Renal cortex interstitium (tissue), 15 donors: Measurements from ENCODE around the gene CLDN34. TPM values are rescaled to one million over a fixed set of nuclear protein-coding genes. Genes with fewer than 3 reads are reported as not detected.

Experiments used
- DNase-seq, 11 donors: peaks; one replicate each; pipeline ENCODE4 v3.0.0-alpha.2; 2013; ENCODE audit warnings: low read depth in 9 of 11, low spot score in 4 of 11; ENCODE audit errors: extremely low read depth in 1 of 11
- long read RNA-seq, 16 experiments: transcript quantifications; one replicate each; lab custom pipeline, GENCODE V29; 2026
- polyA plus RNA-seq, 3 donors: library from polyadenylated mRNA; unstranded; fragments of 120-200 nt; gene quantifications; one replicate each; pipeline ENCODE4 v1.2.1, GENCODE V29; 2013; ENCODE audit not compliant: insufficient read length in 3 of 3

The CLDN34 gene
- under 1 TPM in 2 of 3 donors, not detected in 1; 0.15 to 0.25 TPM for polyA plus RNA-seq
- long read RNA-seq, donor 1, partial matches to known transcripts = 0 of 1 reads
- long read RNA-seq, donor 1, other reads (novel, unspliced or antisense) = 0 of 1 reads
- long read RNA-seq, donor 2 = 0 reads
- long read RNA-seq, donor 3 = 0 reads
- long read RNA-seq, donor 4 = 0 reads
- long read RNA-seq, donor 5, partial matches to known transcripts = 0 of 1 reads
- long read RNA-seq, donor 5, other reads (novel, unspliced or antisense) = 0 of 1 reads
- long read RNA-seq, donor 6 = 0 reads
- long read RNA-seq, donor 7 = 0 reads
- long read RNA-seq, donor 8 = 0 reads
- long read RNA-seq, donor 9 = 0 reads
- long read RNA-seq, donor 10 = 0 reads
- long read RNA-seq, donor 11, partial matches to known transcripts = 0 of 1 reads
- long read RNA-seq, donor 11, other reads (novel, unspliced or antisense) = 0 of 1 reads
- long read RNA-seq, donor 12 = 0 reads
- long read RNA-seq, donor 13, partial matches to known transcripts = 0 of 1 reads
- long read RNA-seq, donor 13, other reads (novel, unspliced or antisense) = 0 of 1 reads
- long read RNA-seq, donor 14 = 0 reads
- long read RNA-seq, donor 15 = 0 reads
- long read RNA-seq, donor 16 = 0 reads

- no peak for DNase-seq
These were observed at the start of gene CLDN34 for GRCh38 chrX:9966775-9967408. Gene CLDN34 (plus strand): TSS chrX:9967358. CDS start chrX:9967358, 0 bp downstream.

DNA sequence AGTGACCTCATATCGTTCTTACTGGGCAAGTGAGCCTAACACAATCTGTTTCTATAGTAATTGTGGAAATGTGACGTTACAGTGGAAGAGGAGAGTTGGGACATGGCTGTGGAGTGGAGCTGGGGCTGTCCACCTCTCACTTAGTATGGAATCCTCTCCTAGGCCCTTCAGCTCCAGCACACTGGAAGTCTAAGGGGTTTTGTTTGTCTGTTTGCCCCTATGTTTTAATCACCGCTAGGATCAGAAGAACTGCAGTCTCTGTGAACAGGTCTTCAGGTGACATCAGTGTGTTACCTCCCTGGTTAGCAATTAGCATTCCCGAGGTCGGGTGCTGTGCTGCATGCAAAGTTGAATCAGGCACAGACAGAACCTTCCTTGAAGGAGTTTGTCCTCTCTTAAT lies 49.3 kb upstream of the CLDN34 start:
- no peak for DNase-seq

- no peak for DNase-seq
These were observed 47.5 kb upstream of the CLDN34 start for GRCh38 chrX:9919632-9920172.

- DNase-seq = no peak
These were observed 45.8 kb upstream of the CLDN34 start for GRCh38 chrX:9921407-9921806.

GRCh38 chrX:9923357-9923756 lies 43.8 kb upstream of the CLDN34 start:
- DNase-seq = no peak

- DNase-seq = no peak
These were observed 41.2 kb upstream of the CLDN34 start for GRCh38 chrX:9926002-9926401.

DNA sequence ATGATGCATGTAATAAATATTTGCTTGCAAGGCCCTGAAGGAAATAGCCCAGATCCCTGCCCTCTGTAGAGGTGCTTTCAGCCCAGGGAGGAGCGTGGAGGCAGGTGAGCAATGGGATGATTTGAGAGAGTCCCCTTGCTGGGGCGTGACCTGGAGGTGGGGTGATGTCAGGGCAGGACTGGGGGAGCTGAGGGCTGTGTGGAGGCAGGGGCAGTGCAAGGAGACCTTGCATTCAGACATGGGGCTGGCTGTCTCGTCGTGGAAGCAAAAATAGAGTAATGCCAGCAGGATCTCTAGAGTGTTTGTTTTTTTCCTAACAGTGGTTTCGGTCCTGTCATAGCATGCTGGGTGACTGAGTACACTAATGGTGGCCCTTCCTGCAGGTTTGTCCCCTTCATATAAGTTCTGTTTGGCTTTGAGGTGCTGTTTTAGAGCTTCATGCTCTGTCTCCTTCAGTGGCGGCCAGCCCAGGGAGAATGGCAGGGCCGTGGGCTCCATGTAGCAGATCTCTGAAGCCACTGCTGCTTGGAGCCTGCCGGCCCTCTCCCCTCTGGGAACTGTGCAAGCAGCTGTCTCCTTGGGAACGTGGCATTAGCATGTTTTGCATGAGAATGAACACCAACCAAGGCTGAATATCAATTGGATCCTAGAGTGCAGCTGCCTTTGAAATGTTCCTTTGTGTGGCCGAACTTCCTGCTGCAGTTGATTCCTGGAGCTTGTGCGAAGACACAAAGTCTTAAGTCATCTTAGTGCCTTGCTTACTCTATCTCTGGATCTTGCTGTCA lies 39.3 kb upstream of the CLDN34 start:
- DNase-seq = no peak

DNA sequence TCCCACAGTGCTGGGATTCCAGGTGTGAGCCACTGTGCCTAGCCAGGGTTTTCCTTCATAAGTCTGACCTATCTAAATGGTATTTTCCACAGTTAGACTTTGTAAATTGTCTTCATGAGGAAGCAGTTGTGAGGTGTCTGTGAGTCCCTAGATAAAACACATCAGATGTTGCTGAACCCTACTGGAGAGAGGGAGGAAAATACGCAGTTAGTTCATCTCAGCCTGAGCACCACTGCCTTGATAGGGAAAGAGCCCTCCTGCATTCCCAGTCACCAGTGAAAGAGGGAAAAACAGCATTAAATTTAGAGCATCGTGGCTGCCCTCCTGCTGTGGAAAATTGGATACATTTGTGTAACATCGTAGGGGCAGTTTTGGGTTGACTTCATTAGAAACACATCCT lies 31.7 kb upstream of the CLDN34 start:
- no peak for DNase-seq

- no peak for DNase-seq
These were observed 29.4 kb upstream of the CLDN34 start for GRCh38 chrX:9937761-9938160.

DNA sequence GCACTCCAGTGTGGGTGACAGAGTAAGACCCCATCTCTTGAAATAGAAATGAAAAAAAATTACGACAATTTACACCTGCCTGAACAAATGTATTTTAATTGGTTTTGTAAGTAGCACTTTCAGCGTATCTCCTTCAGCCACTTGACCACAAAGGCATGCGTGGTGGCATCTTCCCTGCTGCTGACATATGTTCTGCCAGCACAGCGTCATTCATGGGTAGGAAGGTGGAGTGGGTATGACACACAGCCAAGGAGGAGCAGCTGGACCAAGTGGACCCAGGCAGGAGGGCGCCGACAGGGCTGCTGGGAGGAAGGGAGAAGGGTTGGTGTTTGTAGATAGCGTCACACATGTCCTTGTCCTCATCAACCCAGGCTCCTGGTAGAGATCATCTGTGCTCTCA lies 28.6 kb upstream of the CLDN34 start:
- no peak for DNase-seq

- no peak for DNase-seq
These were observed 26.7 kb upstream of the CLDN34 start for GRCh38 chrX:9940421-9940820.

DNA sequence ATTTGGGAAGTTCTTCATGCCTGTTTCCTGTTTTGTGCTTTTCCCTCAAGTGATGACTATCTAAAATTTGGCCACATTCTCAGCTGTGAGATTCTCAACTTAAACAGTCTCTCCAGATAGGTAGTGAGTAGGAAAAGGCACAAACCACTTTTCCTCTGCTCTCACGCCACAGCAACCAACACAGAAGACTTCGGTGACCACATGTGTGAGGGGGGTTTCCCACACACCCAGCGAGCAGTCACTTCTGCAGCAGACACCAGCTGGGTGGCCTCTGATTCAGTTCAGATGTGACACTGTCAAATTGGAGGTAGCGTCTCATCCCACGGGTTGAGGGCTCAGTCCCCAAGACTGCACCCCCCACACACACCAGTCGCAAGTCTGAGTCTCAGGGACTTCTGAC lies 25.1 kb upstream of the CLDN34 start:
- no peak for DNase-seq

DNA sequence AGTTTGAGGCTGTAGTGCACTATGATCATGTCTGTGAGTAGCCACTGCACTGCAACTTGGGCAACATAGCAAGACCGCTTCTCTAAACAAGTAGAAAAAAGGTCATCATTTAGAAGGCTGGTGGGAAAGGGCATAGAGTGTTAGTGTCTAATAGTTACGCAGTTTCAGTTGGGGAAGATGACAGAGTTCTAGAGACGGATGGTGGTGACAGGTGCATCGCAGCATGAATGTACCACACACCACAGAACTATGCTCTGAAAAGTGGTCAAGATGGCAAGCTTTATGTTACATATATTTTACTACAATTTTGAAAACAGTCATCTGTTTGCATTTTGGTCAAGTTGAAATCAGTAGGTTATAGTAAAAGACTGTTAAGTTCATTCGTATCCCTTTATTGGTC lies 23.7 kb upstream of the CLDN34 start:
- DNase-seq = no peak

DNA sequence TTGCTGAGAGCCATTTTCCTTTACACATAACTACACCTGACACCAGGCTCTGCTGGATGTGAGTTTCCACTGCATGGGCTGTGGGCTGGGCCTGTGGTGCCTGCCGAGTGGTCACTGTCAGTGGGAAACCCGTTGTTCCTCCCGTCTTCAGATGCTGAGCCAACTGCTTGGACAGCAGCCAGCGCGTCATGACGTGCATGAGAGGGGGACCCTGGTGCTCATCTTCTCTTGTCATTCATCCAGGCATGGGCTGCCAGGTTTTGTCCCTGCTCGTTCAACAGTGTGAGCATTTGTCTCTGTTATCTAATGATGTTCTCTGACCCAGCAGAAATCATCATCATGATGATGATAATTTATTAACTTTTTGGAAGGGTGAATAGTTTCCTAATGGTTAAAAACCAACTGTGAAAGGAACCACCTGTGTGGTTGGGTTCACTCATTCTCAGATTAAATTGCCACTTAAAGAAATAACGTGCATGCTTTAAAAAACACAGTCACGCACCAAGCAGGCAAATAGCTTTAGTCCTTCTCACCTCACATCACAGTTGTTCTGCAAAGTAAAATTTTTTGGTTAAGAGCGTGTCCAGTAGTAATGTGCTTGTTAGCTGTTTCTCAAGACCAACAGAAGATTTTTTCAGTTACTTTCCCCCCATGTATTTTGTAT lies 19.9 kb upstream of the CLDN34 start:
- no peak for DNase-seq

DNA sequence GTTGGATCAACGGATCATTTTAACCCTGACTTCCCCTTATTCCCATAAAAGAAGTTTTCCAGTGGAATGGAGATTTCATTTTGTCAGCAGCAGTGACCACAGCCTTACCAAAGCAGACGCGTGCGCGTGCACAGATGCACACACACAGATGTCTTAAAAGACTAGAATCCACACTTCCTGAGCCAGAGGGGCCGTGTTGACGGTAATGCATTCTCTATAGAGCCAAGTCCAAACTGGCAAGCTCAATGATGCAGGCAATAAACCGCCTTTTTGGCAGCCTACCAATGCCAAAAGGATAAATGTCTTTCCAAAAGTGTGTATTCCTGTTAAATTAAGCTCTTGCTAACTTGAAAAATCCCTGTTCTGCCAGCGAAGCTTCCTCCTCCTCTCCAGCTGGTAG lies 18.8 kb upstream of the CLDN34 start:
- DNase-seq = no peak

DNA sequence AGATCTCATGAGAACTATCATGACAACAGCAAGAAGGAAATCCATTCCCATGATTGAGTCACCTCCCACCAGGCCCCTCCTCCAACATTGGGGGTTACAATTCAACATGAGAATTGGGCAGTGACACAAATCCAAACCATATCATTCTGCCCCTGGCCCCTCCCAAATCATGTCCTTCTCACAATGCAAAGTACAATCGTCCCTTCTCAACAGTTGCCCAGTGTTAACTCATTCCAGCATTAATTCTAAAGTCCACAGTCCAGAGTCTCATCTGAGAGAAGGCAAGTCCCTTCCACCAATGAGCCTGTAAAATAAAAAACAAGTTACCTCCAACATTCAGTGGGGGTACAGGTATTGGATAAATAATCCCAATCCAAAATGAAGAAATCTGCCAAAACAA lies 14.9 kb upstream of the CLDN34 start:
- DNase-seq = no peak

DNA sequence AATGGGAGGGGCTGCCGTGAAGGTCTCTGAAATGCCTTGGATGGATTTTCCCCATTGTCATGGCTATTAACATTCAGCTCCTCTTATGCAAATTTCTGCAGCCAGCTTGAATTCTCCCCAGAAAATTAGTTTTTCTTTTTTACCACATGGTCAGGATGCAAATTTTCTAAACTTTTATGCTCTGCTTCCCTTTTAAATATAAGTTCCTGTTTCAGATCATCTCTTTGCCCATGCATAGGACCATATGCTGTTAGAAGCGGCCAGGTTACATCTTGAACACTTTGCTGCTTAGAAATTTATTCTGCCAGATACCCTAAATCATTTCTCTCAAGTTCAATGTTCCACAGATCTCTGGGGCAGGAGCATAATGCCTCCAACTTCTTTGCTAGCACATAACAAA lies 13.8 kb upstream of the CLDN34 start:
- no peak for DNase-seq

- peak in 1 of 11 donors; percentile 3 for DNase-seq
These were observed 11.7 kb upstream of the CLDN34 start for GRCh38 chrX:9955506-9955905.

GRCh38 chrX:9957743-9958142 lies 9.4 kb upstream of the CLDN34 start:
- DNase-seq = no peak
